H1 (cell line): ENCODE results near the gene GHRH. TPM values are rescaled to one million over a fixed set of nuclear protein-coding genes. Genes with fewer than 3 reads are reported as not detected.

ENCODE experiments used
- CTCF ChIA-PET: fragments of 300-600 bp; sonication (Branson Sonifier 250); formaldehyde crosslinking; loops from one replicate; lab custom pipeline; 2021; ENCODE audit not compliant: partially characterized antibody; lab: Charles Lee
- POLR2A ChIA-PET: fragments of 300-600 bp; sonication (Branson Sonifier 250); formaldehyde crosslinking; loops from one replicate; lab custom pipeline; 2021; ENCODE audit warnings: inconsistent platforms; ENCODE audit not compliant: partially characterized antibody; lab: Charles Lee
- DNase-seq, 2 experiments: peaks; one replicate each; pipeline versions ENCODE4 v3.0.0 to v3.0.0-alpha.2; 2010 to 2022; ENCODE audit warnings: low spot score in 2 of 2, low read depth in 1 of 2, mixed read lengths in 1 of 2
- FAIRE-seq: peaks from 2 replicates; lab custom pipeline; 2011; peaks lifted over from hg19 to GRCh38; lab: Jason Lieb, UNC
- H2AFZ ChIP-seq: 2 replicates; pipeline ENCODE4 v1.8.1; 2012; ENCODE audit warnings: low read length, inconsistent platforms
- H2AK5ac ChIP-seq: 2 replicates; pipeline ENCODE4 v1.6.1; 2013; ENCODE audit warnings: low read depth, low read length
- H2BK120ac ChIP-seq: replicated peaks from 2 replicates; pipeline ENCODE3; 2013; ENCODE audit warnings: low read depth, low read length, inconsistent platforms
- H2BK12ac ChIP-seq: 2 replicates; pipeline ENCODE4 v1.6.1; 2013; ENCODE audit warnings: low read depth, low read length
- H2BK15ac ChIP-seq: 2 replicates; pipeline ENCODE4 v1.6.1; 2013; ENCODE audit warnings: low read length
- H2BK20ac ChIP-seq: 2 replicates; pipeline ENCODE4 v1.6.1; 2013; ENCODE audit warnings: low read length
- H2BK5ac ChIP-seq: 2 replicates; pipeline ENCODE4 v1.6.1; 2013; ENCODE audit warnings: low read depth, low read length
- H3K14ac ChIP-seq: 2 replicates; pipeline ENCODE4 v1.6.1; 2013; ENCODE audit warnings: inconsistent platforms; ENCODE audit not compliant: insufficient read length
- H3K18ac ChIP-seq: 2 replicates; pipeline ENCODE4 v1.6.1; 2013; ENCODE audit warnings: low read length; ENCODE audit errors: extremely low read depth
- H3K23ac ChIP-seq: 2 replicates; pipeline ENCODE4 v1.6.1; 2013; ENCODE audit warnings: inconsistent platforms; ENCODE audit not compliant: insufficient read length
- H3K23me2 ChIP-seq: 2 replicates; pipeline ENCODE4 v1.6.1; 2013; ENCODE audit warnings: low read depth, low read length
- H3K27ac ChIP-seq: 2 replicates; pipeline ENCODE4 v1.6.1; 2011; ENCODE audit warnings: low read depth, low read length, inconsistent platforms
- H3K27me3 ChIP-seq, 4 experiments: replicated peaks in 1 of 4; 1 replicate in 1 of 4; 2 replicates in 3 of 4; pipeline versions ENCODE4 v1.6.1 to v1.8.1; 2011 to 2013; ENCODE audit warnings: low read length in 3 of 4, mild to moderate bottlenecking in 3 of 4, inconsistent platforms in 2 of 4, mixed read lengths in 2 of 4, moderate library complexity in 1 of 4; ENCODE audit not compliant: control insufficient read depth in 3 of 4, insufficient read depth in 3 of 4; ENCODE audit errors: extremely low read depth in 1 of 4
- H3K36me3 ChIP-seq, 4 experiments: 2 replicates each; pipeline versions ENCODE4 v1.6.1 to v1.8.1; 2011 to 2013; ENCODE audit warnings: mild to moderate bottlenecking in 4 of 4, low read length in 3 of 4, moderate library complexity in 2 of 4, control low read depth in 1 of 4, inconsistent platforms in 1 of 4; ENCODE audit not compliant: insufficient read depth in 4 of 4, control insufficient read depth in 2 of 4
- H3K4ac ChIP-seq: replicated peaks from 2 replicates; pipeline ENCODE3; 2013; ENCODE audit warnings: low read length, low read depth, mixed read lengths, inconsistent platforms; ENCODE audit not compliant: insufficient read length
- H3K4me1 ChIP-seq, 4 experiments: replicated peaks in 1 of 4; 1 replicate in 1 of 4; 2 replicates in 3 of 4; pipeline versions ENCODE4 v1.6.1 to v1.8.1; 2011 to 2013; ENCODE audit warnings: low read length in 3 of 4, inconsistent platforms in 2 of 4, mixed read lengths in 1 of 4; ENCODE audit not compliant: insufficient read depth in 4 of 4, control insufficient read depth in 3 of 4
- H3K4me2 ChIP-seq, 2 experiments: 2 replicates each; pipeline versions ENCODE4 v1.6.1 to v1.8.1; 2011 to 2013; ENCODE audit warnings: low read depth in 2 of 2, low read length in 2 of 2, control low read depth in 1 of 2, inconsistent platforms in 1 of 2, mild to moderate bottlenecking in 1 of 2; ENCODE audit not compliant: insufficient read depth in 1 of 2
- H3K4me3 ChIP-seq, 4 experiments: fragments of 200-600, 300-600 bp in 1 of 4; sonication (generic), shearing (Covaris generic), sonication (Bioruptor Twin) in 1 of 4; 2 replicates each; pipeline versions ENCODE4 v1.5.1 to v1.8.1; 2011 to 2016; ENCODE audit warnings: low read length in 4 of 4, low read depth in 3 of 4, control low read depth in 2 of 4, inconsistent platforms in 2 of 4, mild to moderate bottlenecking in 2 of 4, mixed read lengths in 1 of 4, moderate library complexity in 1 of 4; ENCODE audit not compliant: insufficient read depth in 2 of 4; ENCODE audit errors: extremely low read depth in 1 of 4
- H3K56ac ChIP-seq: replicated peaks from 2 replicates; pipeline ENCODE3; 2013; ENCODE audit warnings: low read depth, mild to moderate bottlenecking, mixed read lengths, low read length, inconsistent platforms; ENCODE audit not compliant: insufficient read length
- H3K79me1 ChIP-seq: 2 replicates; pipeline ENCODE4 v1.6.1; 2013; ENCODE audit warnings: low read depth, low read length, control low read depth
- H3K79me2 ChIP-seq, 2 experiments: 2 replicates each; pipeline versions ENCODE4 v1.6.1 to v1.8.1; 2012 to 2013; ENCODE audit warnings: low read length in 2 of 2, mild to moderate bottlenecking in 2 of 2, inconsistent platforms in 1 of 2; ENCODE audit not compliant: insufficient read depth in 2 of 2, control insufficient read depth in 1 of 2
- H3K9ac ChIP-seq, 4 experiments: replicated peaks in 1 of 4; 1 replicate in 1 of 4; 2 replicates in 3 of 4; pipeline versions ENCODE4 v1.6.1 to v1.8.1; 2011 to 2013; ENCODE audit warnings: low read depth in 3 of 4, low read length in 3 of 4, control low read depth in 2 of 4, mild to moderate bottlenecking in 2 of 4, moderate library complexity in 2 of 4, inconsistent platforms in 1 of 4; ENCODE audit errors: extremely low read depth in 1 of 4
- H3K9me3 ChIP-seq, 2 experiments: 2 replicates each; pipeline versions ENCODE4 v1.6.1 to v1.8.1; 2012 to 2013; ENCODE audit warnings: mild to moderate bottlenecking in 2 of 2, moderate library complexity in 2 of 2, control low read depth in 1 of 2, inconsistent platforms in 1 of 2, low read depth in 1 of 2, low read length in 1 of 2, mixed read lengths in 1 of 2; ENCODE audit not compliant: insufficient read depth in 2 of 2
- H4K20me1 ChIP-seq, 2 experiments: replicated peaks in 1 of 2; 2 replicates each; pipeline versions ENCODE3 to v1.8.1; 2011 to 2013; ENCODE audit warnings: inconsistent platforms in 2 of 2, low read length in 2 of 2, mild to moderate bottlenecking in 1 of 2; ENCODE audit not compliant: insufficient read depth in 2 of 2, control insufficient read depth in 1 of 2
- H4K5ac ChIP-seq: 2 replicates; pipeline ENCODE4 v1.6.1; 2013; ENCODE audit warnings: low read length, low read depth, mixed read lengths, inconsistent platforms; ENCODE audit not compliant: insufficient read length
- H4K8ac ChIP-seq: 2 replicates; pipeline ENCODE4 v1.8.0; 2013; ENCODE audit warnings: mild to moderate bottlenecking, moderate library complexity, low read length, inconsistent platforms; ENCODE audit not compliant: insufficient read depth; ENCODE audit errors: extremely low read depth
- H4K91ac ChIP-seq: replicated peaks from 2 replicates; pipeline ENCODE3; 2013; ENCODE audit warnings: low read length, mixed read lengths, inconsistent platforms; ENCODE audit not compliant: insufficient read length
- ASH2L ChIP-seq: fragments of 200-600, 300-600 bp; sonication (generic); IDR thresholded peaks from one replicate; pipeline ENCODE4 v1.7.1; 2017; ENCODE audit warnings: low read length
- BCL11A ChIP-seq, 2 experiments: IDR thresholded peaks; one replicate each; pipeline ENCODE4 v1.6.1; 2011; ENCODE audit warnings: low read depth in 2 of 2, low read length in 2 of 2, mild to moderate bottlenecking in 2 of 2
- CBX5 ChIP-seq: fragments of 300-800, 300-1000 bp; sonication (generic); IDR thresholded peaks from 2 replicates; pipeline ENCODE4 v1.7.1; 2016; ENCODE audit warnings: antibody characterized with exemption, low read length, low read depth
- CBX8 ChIP-seq: fragments of 300-800, 300-1000 bp; sonication (generic); IDR thresholded peaks from 2 replicates; pipeline ENCODE4 v1.7.1; 2016; ENCODE audit warnings: low read depth, low read length, borderline replicate concordance
- CTBP2 ChIP-seq: IDR thresholded peaks from 2 replicates; pipeline ENCODE4 v1.7.0; 2011; ENCODE audit warnings: borderline replicate concordance, mild to moderate bottlenecking, moderate library complexity, mixed read lengths, low read length; ENCODE audit not compliant: insufficient read depth, insufficient read length
- EGR1 ChIP-seq: IDR thresholded peaks from 2 replicates; pipeline ENCODE4 v1.6.1; 2011; ENCODE audit warnings: low read depth, low read length, borderline replicate concordance
- JUND ChIP-seq: IDR thresholded peaks from 2 replicates; pipeline ENCODE4 v1.6.1; 2011; ENCODE audit warnings: mild to moderate bottlenecking, improper control_type of control experiment, low read length
- NRF1 ChIP-seq: IDR thresholded peaks from 2 replicates; pipeline ENCODE4 v1.6.1; 2011; ENCODE audit warnings: mild to moderate bottlenecking, low read depth, low read length, improper control_type of control experiment
- POLR2A ChIP-seq, 2 experiments: IDR thresholded peaks; 1 replicate in 1 of 2; 2 replicates in 1 of 2; pipeline ENCODE4 v1.6.1; 2011; ENCODE audit warnings: low read depth in 2 of 2, low read length in 2 of 2, mild to moderate bottlenecking in 2 of 2; ENCODE audit errors: control extremely low read depth in 1 of 2
- RFX5 ChIP-seq: IDR thresholded peaks from 2 replicates; pipeline ENCODE4 v1.6.1; 2011; ENCODE audit warnings: low read depth, low read length, improper control_type of control experiment, borderline replicate concordance
- RNF2 ChIP-seq: fragments of 200-900, 300-1000 bp; sonication (generic); IDR thresholded peaks from 2 replicates; pipeline ENCODE4 v1.7.1; 2016; ENCODE audit warnings: borderline replicate concordance, low read depth, mild to moderate bottlenecking, antibody characterized with exemption, low read length; ENCODE audit not compliant: poor library complexity, severe bottlenecking; ENCODE audit errors: missing control alignments
- SP4 ChIP-seq: IDR thresholded peaks from 2 replicates; pipeline ENCODE4 v1.6.1; 2012; ENCODE audit warnings: low read length, inconsistent platforms
- SUZ12 ChIP-seq: fragments of 200-600 bp; sonication (generic); IDR thresholded peaks from 2 replicates; pipeline ENCODE4 v1.6.1; 2012; ENCODE audit warnings: mild to moderate bottlenecking, inconsistent platforms, low read length, moderate library complexity, mixed read lengths
- TAF7 ChIP-seq: optimal IDR thresholded peaks from 2 replicates; pipeline ENCODE3; 2011; ENCODE audit warnings: low read depth, mild to moderate bottlenecking, inconsistent platforms, low read length, moderate library complexity, borderline replicate concordance
- WGBS, 2 experiments: shearing (Covaris generic) in 1 of 2; methylation state at CpG; one replicate each; pipeline versions ENCODE4 v1.1.6 to v1.1.7; 2013 to 2015; ENCODE audit warnings: low lambda C conversion rate in 2 of 2, mixed read lengths in 2 of 2, inconsistent platforms in 1 of 2, low coverage in 1 of 2, missing lambda C conversion rate in 1 of 2; ENCODE audit not compliant: insufficient replicate concordance in 2 of 2, insufficient coverage in 1 of 2, insufficient read length in 1 of 2; ENCODE audit errors: extremely low coverage in 1 of 2, missing lambda C conversion rate in 1 of 2; 5-methylcytosine and 5-hydroxymethylcytosine counted together
- polyA plus RNA-seq, 7 experiments: library from polyadenylated mRNA; depleted of rRNA in 3 of 7; stranded (reverse) in 5 of 7; unstranded in 2 of 7; fragments of >200 nt in 5 of 7; fragments of 200-250 nt in 2 of 7; gene quantifications; 1 replicate in 5 of 7; 2 replicates in 1 of 7; 4 replicates in 1 of 7; pipeline versions ENCODE4 v1.2.1 to v1.2.3, GENCODE V29; 2011 to 2013; ENCODE audit warnings: missing spikeins in 2 of 7, mixed read lengths in 2 of 7
- total RNA-seq: library from RNA; stranded (reverse); fragmentation: NEBNext Ultra II Directional; extraction: Animal tissue kit (Norgen Biotek cat#: 25700); gene quantifications from 2 replicates; pipeline ENCODE4 v1.2.1, GENCODE V29; 2021

The GHRH gene
- total and polyA plus RNA-seq, 2 of the 8 experiments (the other 6 are each of a cell fraction or from before 2014, with no cell fraction given): not detected

DNA sequence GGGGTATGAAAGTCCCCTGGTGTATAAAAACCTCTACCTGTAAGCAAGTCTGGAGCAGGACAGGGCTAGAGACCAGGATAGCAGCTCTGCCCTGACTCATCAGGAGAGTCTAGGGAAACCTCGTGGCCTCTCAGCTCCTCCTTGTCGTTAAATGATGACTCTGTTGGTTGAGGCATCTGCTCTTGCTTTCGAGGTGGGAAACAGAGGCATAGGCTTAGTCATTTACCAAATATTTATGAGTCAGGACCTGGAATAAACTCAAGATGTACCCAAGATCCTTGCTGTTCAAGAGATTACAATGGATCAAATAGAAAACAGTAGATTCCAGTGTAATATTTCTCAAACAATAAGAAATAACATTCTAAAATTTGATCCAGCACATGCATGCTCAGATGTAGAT, 33.4 kb upstream of the GHRH start:
- H2BK5ac ChIP-seq: no peak overlapping the region
- POLR2A ChIA-PET: interaction anchor here (1.6 to 1.8 kb wide), 2 partner anchors 11 to 19 kb away, joined by 4 read pairs; no protein-coding TSS in a partner anchor
- TF ChIP-seq EGR1 (no peak), RNF2 (no peak), NRF1 (no peak), CBX5 (no peak), SUZ12 (no peak), JUND (no peak), ASH2L (no peak), TAF7 (no peak), POLR2A (IDR thresholded peaks at IDR 0.05; ENCODE audit: control extremely low read depth in 1 of 2, low read depth in 2 of 2, low read length in 2 of 2) (no peak), CBX8 (no peak), SP4 (no peak), RFX5 (no peak), CTBP2 (no peak), BCL11A (IDR thresholded peaks at IDR 0.05; ENCODE audit: low read depth in 2 of 2, low read length in 2 of 2) (no peak)

More for the DNA sequence above, 33.4 kb upstream of the GHRH start:
- no peaks in the 10 kb centered on the region for H3K27me3 ChIP-seq
- H3K4me3 ChIP-seq: no peak overlapping the region
- no peaks in the 10 kb centered on the region for H4K20me1 ChIP-seq
- CTCF ChIA-PET: interaction anchor here (1.0 kb wide), 1 partner anchor 26 kb away, joined by 3 read pairs; no protein-coding TSS in a partner anchor
- H3K4ac ChIP-seq: no peak overlapping the region
- FAIRE-seq (no peak), DNase-seq (no peak)
- H3K4me1 ChIP-seq: no peaks in the 10 kb centered on the region
- H3K56ac ChIP-seq: no peak overlapping the region
- H2BK12ac ChIP-seq: no peak overlapping the region
- no peak overlapping the region for H2BK120ac ChIP-seq
- peaks cover 3 to 56% of the 10 kb centered on the region in 2 experiments for H3K79me2 ChIP-seq
- H3K23ac ChIP-seq: no peak overlapping the region
- no peak overlapping the region for H4K91ac ChIP-seq
- H4K5ac ChIP-seq: no peak overlapping the region
- no peak overlapping the region for H4K8ac ChIP-seq
- peaks cover 3 to 4% of the 10 kb centered on the region in 2 experiments; a peak in 2 of 4 replicates for H3K9me3 ChIP-seq
- H2BK20ac ChIP-seq: no peak overlapping the region
- H3K18ac ChIP-seq: no peak overlapping the region
- WGBS, 2 experiments: 80% methylated on average over 3 of the region's 3 CpGs; no CpG with 5 or more reads in 1 of the 2 experiments
- H3K79me1 ChIP-seq: peaks cover 3% of the 10 kb centered on the region; the same call in 1 of the 2 replicates
- no peak overlapping the region for H3K4me2 ChIP-seq
- 0 out of 2 replicates have a peak, but pooled peaks cover 3% of the 10 kb centered on the region for H3K23me2 ChIP-seq
- no peak overlapping the region for H2AK5ac ChIP-seq
- no peak overlapping the region for H2AFZ ChIP-seq
- no peak overlapping the region for H2BK15ac ChIP-seq
- H3K9ac ChIP-seq: no peak overlapping the region
- H3K27ac ChIP-seq: no peak overlapping the region
- peaks cover 0 to 16% (median 1%) of the 10 kb centered on the region in 4 experiments; a peak in 3 of 8 replicates for H3K36me3 ChIP-seq
- no peak overlapping the region for H3K14ac ChIP-seq
